Measurements from ENCODE around the gene ATOSB.

DNA sequence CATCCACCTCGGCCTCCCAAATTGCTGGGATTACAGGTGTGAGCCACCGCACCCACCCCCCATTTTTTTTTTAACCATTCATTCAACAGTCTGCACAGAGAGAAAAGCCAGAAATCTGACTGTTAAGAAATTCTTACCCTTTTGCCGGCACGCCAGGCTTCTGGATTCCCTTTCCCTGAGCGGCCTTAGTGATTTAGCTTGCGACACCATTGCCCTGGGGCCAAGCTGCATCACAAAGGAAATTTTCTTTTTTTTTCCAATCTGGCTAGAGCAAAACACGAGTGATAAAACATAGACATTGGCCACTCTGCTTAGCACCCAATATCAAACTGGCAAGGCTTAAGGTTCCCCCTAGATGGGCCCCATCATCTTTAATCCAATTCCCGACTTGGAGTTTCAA is 21.2 kb upstream of the ATOSB start:
- no peak for TF ChIP-seq BHLHE40 (IDR thresholded peaks at IDR 0.05; ENCODE audit: borderline replicate concordance)
- no peak for TF ChIP-seq NFRKB (IDR thresholded peaks at IDR 0.05)
- no peak for TF ChIP-seq ELF4 (IDR thresholded peaks at IDR 0.05)
- TF ChIP-seq SP1 (IDR thresholded peaks at IDR 0.05), result no peak
- TF ChIP-seq FOXK2 (IDR thresholded peaks at IDR 0.05), result no peak
- TF ChIP-seq, protein P1, sequence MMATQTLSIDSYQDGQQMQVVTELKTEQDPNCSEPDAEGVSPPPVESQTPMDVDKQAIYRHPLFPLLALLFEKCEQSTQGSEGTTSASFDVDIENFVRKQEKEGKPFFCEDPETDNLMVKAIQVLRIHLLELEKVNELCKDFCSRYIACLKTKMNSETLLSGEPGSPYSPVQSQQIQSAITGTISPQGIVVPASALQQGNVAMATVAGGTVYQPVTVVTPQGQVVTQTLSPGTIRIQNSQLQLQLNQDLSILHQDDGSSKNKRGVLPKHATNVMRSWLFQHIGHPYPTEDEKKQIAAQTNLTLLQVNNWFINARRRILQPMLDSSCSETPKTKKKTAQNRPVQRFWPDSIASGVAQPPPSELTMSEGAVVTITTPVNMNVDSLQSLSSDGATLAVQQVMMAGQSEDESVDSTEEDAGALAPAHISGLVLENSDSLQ (IDR thresholded peaks at IDR 0.05), result no peak
- no peak for TF ChIP-seq L3MBTL2 (conservative IDR thresholded peaks at IDR 0.05)
- no peak for TF ChIP-seq FOXM1 (IDR thresholded peaks at IDR 0.05; ENCODE audit: borderline replicate concordance)
- no peak for TF ChIP-seq SUZ12 (IDR thresholded peaks at IDR 0.05)
- no peak for TF ChIP-seq ZNF384 (IDR thresholded peaks at IDR 0.05)
- TF ChIP-seq CTBP1 (IDR thresholded peaks at IDR 0.05; ENCODE audit: borderline replicate concordance), result no peak
- TF ChIP-seq FOXA1 (IDR thresholded peaks at IDR 0.05), result no peak
- no peak for TF ChIP-seq TARDBP (IDR thresholded peaks at IDR 0.05)
- TF ChIP-seq ARNT (IDR thresholded peaks at IDR 0.05), result no peak
